HS-27A (cell line): Measurements from ENCODE around the gene ALKBH2.

ENCODE experiments used
- DNase-seq: peaks from one replicate; pipeline ENCODE4 v3.0.0-alpha.2; 2012; ENCODE audit warnings: low read depth, missing footprints

Gene ALKBH2

DNA sequence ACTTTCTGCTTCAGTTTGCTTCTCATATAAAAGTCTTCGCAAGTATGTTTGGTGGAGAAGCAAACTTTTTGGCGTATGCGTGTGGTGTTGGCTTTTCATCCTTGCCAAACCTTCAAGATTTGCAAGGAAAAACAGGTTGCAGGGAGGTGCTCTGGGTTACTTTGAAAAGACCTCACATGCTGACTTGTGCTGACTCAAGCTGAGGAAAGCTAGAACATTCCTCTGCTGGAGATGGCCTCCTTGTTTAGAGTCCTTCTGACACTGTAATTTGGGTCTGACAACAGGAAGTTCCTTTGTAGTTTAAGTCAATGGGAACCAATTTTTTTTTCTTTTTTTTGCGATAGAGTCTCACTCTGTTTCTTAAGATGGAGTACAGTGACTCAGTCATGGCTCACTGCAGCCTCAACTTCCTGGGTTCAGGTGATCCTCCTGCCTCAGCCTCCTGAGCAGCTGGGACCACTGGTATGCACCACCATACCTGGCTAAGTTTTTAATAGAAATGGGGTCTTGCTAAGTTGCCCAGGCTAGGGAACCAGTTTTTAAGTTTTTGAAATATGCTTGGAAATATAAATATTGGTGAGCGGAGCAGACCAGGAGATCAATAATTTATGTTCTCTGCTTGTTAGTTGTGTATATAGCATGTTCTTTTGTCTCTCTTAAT lies 20.5 kb upstream of the ALKBH2 start:
- DNase-seq: no peak

DNA sequence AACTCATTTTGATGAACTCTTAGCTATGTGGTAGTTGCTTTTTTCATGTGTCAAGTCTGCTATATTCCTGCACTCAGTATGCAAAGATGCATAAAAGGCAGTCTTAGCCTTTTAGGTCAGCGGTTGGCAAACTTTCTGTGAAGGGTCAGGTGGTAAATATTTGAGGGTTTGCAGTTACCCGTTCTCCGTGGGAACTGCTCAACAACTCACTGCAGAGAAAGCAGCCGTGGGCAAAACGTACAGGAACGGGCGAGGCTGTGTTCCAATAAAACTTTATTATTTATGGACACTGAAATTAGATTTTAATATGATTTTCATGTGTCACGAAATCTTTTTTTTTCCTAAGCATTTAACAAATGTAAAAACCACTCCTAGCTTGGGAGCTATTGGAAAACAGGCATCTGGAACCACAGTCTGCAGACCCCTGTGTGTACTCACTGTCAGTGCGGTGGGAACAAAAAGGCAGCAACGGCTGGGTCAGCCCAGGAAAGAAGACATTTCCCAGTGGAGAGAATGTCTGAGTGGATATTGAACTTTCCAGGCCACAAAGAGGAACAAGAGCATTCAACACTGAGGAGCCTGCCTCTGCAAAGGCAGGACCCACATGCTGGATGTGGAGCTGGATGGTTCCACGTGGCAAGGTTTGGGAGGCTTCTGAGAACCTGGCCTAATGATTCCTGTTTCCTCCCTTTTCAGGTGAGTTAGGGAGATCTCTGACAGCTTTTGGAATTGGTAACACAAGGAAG lies 19.6 kb upstream of the ALKBH2 start:
- DNase-seq: no peak

DNA sequence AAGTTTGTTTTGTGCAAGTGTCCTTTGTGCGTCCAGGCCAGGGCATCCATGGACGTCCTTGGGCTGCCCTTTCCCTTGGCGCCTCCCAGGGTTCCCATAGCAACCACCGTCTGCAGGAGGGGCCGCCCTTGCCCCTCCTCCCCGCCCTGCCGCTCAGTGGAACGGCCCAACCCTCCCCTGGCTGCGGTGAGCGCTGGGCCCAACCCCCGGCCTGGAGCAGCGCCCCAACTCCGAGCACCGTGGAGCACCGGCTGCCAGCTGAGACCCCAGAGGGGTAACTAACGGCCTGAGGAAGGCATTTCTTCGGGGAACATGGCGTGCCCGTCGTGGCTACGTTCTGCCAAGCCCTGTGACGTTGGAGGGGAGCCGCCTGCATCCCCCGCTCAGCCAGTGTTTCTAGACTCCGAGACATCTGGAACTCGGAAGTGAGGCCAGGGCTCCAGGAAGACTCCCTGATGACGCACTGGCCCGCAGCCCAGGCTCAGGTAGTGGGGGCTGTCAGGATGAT lies 17.8 kb upstream of the ALKBH2 start:
- no peak for DNase-seq

DNA sequence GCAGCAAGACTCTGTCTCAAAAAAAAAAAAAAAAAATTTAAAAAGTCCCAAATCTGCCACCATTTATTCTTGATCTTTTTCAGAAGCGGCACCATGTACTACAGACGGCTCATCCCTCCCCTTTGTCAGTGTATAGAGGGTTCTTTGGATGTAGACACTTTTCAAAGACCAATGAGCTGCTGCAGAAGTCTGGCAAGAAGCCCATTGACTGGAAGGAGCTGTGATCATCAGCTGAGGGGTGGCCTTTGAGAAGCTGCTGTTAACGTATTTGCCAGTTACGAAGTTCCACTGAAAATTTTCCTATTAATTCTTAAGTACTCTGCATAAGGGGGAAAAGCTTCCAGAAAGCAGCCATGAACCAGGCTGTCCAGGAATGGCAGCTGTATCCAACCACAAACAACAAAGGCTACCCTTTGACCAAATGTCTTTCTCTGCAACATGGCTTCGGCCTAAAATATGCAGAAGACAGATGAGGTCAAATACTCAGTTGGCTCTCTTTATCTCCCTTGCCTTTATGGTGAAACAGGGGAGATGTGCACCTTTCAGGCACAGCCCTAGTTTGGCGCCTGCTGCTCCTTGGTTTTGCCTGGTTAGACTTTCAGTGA lies 16.6 kb upstream of the ALKBH2 start:
- no peak for DNase-seq

DNA sequence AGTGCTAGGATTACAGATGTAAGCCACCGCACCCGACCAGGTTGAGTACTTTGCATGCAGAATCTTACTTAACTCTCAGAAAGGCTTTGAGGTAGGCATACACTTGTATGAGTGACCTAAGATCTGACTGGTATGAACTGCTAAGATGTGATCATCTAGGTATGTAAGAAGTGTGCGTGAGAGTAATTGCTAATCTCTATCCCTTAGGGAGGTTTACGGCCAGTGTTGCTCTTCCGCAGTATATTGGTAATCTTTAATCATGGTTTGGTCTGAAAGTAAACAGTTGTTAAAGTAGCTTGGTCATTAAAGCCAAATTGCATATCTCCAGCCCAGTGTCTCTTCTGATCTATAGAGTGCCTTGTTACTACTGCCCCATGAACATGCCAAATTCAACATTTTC lies 11.9 kb upstream of the ALKBH2 start:
- DNase-seq: no peak

DNA sequence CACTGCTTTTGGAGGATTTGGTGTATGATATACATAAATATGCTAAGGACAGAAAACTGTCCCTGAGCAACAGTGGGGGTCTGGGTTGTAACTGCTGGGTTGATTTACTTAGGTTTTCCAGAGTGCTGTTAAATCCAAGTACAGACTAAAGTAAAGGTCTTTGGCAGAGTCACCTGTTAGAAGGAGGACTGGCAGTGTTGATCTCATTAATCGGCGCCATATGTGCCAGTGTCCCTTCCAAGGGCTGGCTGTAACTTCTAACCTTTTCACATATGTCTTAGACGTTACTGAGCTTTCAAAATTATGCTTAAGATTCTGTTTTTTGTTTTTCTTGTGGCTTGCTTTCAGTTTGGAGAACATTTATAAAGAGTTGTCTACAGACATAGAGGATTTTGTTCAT lies 9.2 kb upstream of the ALKBH2 start:
- no peak for DNase-seq

DNA sequence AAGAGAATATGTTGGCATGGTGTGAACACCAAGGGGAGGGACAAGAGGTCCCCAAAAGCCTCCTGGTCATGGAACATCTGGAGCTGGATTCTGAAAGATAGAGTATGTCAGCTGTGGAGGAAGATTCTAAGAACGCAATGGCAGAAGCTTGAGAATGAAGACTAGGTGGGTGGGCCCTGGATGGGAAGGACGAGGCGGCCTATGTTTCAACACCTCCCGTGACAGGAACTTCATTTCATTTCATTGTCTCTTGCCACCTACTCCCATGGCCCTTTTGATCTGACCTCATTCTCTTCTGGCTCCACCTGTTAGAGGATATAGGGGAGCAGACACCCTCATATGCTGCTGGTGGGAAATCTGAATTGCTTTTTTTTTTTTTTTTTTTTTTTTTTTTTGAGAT lies 7.5 kb upstream of the ALKBH2 start:
- no peak for DNase-seq

GRCh38 chr12:109099431-109100020 lies 6.3 kb upstream of the ALKBH2 start:
- no peak for DNase-seq

DNA sequence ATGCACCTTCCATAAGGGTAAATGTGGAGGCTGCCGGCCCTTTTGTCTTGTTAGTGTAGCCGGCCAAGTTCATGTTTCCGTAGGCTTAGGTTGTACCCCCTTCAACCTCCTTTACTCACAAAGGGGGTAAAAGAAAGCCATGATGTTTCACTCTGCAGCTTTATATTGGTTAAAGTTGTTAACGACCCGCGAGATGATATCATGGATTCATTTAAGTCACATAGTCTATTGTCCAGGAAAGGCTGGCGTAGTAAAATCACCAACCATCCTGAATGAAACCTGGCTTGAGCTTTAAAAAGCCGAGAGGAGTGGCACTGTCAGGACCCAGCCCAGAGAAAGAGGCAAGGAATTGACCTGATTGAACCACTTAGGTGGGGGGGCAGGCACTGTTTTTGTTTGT lies 5.4 kb upstream of the ALKBH2 start:
- no peak for DNase-seq

- peak; percentile 36 for DNase-seq
Observed at GRCh38 chr12:109098183-109098604, 4.9 kb upstream of the ALKBH2 start.

DNA sequence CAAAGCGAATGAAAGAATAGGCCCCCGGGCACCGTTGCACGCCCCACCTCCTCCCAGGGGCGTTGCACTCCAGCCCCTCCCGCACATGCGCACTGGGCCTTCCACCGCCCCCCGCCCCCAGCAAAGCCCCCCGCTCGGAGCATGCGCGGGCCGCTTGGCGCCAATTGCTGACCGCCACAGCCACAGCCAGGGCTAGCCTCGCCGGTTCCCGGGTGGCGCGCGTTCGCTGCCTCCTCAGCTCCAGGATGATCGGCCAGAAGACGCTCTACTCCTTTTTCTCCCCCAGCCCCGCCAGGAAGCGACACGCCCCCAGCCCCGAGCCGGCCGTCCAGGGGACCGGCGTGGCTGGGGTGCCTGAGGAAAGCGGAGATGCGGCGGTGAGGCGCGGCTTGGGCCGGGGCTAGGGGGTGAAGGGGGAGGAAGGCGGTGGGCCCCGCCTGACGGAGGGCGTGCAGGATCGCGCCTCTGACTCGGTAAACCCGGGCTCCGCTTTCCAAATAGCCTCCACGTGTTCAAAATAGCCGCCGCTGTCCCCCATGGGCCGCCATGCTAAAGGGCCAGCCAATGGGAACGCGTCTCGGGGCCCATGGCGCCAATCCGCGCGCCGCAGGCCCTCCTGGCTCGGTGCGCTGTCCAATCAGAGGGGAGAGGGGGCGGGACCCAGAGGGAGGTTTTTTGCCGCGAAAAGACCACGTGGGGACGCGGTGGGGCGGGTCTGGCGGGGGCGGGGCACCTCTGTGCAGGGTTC lies 4.3 kb upstream of the ALKBH2 start, which contains the start of gene UNG:
Gene UNG, plus strand, starts transcription at position 163 of the 748 bp plus-strand sequence. Its CDS starts 83 bp downstream, at position 246.
- peak; percentile 71 for DNase-seq

DNA sequence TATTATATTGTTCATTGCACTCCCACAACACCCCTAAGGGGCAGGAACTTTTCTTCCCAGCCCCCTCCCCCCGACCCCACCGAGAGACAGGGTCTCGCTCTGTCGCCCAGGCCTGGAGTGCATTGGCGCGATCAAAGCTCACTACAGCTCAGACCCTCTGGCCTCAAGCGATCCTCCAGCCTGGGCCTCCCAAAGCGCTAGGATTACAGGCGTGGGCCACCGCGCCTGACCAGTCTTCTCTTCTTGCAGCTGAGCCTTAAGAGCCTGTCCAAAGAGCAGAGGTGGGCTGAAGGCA lies 3.8 kb upstream of the ALKBH2 start:
- no peak for DNase-seq

GRCh38 chr12:109092497-109093021 lies 713 bp downstream of the ALKBH2 start:
- no peak for DNase-seq

GRCh38 chr12:109089683-109090082 lies 3.6 kb downstream of the ALKBH2 start:
- DNase-seq: no peak

- no peak for DNase-seq
Observed at GRCh38 chr12:109088818-109089217, 4.5 kb downstream of the ALKBH2 start.

- DNase-seq: no peak
Observed at GRCh38 chr12:109087250-109087649, 6.0 kb downstream of the ALKBH2 start.

DNA sequence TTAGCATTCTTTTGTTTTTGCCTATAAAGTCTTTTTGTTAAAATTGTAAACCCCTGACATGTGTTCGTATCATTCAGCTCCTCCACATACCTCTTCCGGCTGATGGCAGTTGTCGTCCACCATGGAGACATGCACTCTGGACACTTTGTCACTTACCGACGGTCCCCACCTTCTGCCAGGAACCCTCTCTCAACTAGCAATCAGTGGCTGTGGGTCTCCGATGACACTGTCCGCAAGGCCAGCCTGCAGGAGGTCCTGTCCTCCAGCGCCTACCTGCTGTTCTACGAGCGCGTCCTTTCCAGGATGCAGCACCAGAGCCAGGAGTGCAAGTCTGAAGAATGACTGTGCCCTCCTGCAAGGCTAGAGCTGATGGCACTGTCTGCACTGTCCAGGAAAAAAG lies 7.7 kb downstream of the ALKBH2 start:
- DNase-seq: no peak

DNA sequence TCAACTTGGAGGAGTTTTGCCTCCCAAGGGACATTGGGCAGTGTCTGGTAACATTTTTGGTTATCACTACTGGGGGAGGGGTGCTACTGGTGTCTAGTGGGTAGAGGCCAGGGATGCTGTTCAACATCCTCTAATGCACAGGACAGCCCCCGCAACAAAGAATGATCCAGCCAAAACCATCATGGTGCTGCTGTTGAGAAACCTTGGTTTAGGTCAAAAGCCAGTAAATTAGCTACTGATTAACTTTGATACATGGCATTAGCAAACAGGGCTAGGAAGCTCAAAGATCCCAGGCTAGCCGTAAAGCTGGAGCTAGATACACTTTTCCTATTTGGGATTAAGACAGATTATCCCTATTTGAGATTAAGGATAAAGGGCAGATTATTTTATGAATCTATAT lies 8.8 kb downstream of the ALKBH2 start:
- DNase-seq: no peak

- no peak for DNase-seq
Observed at GRCh38 chr12:109082751-109083150, 10.5 kb downstream of the ALKBH2 start.

- no peak for DNase-seq
Observed at GRCh38 chr12:109074866-109075265, 18.4 kb downstream of the ALKBH2 start.

DNA sequence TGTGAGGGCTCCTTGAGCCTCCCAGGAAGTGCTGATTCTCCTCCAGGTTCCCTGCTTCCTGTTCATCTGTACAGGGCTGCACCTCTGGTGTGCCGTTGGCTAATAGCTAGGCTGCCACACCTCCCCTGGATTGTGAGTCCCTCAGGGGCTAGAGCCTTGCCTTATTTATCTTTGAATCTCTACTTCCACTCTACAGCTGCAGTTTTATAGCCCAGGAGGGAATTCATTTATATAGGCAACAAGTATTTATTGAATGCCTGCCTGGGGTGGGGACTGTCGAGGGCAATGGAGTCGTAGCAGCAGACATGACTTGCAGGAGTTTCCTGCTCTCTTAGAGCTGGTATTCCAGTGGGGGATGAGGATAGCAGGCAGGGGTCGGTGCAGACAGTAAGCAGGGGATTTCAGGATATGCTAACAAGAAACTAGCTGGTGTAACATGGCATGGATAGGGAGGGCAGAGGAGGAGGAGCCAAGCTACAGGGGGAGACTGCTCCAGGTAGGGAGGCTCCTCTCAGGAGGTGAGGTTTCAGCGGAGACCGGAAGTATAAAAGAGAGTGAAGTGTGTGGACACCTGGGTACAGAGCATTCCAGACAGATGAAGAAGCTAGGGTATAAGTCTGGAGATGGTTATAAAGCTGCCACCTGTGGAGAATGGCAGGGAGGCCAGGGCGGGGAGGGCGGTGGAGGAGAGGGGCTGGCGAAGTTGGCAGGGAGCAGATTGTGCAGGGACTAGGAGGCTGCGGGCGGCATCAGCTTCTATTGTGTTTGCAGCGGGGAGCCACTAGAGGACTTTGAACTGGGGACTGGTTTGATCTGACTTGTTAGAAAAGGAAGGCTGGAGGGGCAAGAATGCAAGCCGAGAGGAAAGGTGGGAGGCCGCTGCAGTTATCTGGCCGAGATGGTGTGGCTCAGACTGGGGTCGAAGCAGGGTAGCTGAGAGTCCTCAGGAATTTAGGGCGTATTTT lies 23.7 kb downstream of the ALKBH2 start:
- DNase-seq: no peak
